Epithelial cell of umbilical artery (primary cell): ENCODE results near the gene FBXO36. TPM values are rescaled to one million over a fixed set of nuclear protein-coding genes. Genes with fewer than 3 reads are reported as not detected.

Experiments used
- total RNA-seq: library from RNA; depleted of rRNA; stranded (reverse); fragments of >200 nt; gene quantifications from 2 replicates; pipeline ENCODE4 v1.2.3, GENCODE V29; 2014

The FBXO36 gene, protein sequence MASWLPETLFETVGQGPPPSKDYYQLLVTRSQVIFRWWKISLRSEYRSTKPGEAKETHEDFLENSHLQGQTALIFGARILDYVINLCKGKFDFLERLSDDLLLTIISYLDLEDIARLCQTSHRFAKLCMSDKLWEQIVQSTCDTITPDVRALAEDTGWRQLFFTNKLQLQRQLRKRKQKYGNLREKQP
- total RNA-seq, result 1.3 and 1.7 TPM in 2 replicates

DNA sequence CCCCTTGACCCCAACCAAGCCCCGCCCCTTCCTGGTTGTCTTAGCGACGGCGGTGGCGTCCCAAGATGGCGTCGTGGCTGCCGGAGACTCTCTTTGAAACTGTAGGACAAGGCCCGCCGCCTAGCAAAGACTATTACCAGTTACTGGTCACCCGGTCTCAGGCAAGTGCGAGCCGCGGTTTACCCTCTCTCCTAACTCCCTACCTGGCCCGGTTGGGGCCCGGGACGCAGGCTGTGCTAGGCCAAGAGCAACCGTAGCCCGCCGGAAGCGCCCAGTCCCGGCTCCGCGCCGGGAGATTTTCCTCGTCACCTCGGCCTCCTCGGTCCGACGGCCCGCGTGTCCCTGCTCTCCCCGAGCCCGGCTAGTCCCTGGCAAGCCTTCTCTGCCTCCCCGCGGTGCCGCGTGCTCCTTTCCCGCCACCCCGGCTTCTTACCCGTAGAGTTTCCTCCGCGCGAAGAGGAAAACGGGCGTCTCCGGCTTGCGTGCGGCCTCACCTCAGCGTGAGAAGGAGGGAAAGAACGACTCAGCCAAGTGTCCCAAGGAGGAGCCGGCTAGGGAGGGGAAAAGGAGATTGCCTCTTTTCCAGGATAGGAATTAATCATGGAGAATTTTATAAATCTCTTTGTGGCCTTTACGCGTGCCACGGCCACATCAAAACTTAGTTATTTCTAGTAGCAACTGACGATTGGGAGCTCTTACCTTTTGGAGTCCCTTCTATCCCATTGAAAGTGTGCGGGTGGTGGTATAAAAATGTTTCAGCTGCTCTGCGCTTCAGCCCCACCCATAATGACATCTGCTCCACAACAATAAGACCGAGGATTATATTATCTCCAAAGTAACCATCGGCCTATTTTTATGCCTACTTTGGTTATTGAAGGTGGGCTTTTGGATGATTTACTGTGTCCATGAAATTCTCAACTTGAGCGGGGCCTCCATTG lies at the start of gene FBXO36:
Gene FBXO36, plus strand, starts transcription at position 55 of the 938 bp plus-strand sequence. Its CDS starts 11 bp downstream, at position 66.

DNA sequence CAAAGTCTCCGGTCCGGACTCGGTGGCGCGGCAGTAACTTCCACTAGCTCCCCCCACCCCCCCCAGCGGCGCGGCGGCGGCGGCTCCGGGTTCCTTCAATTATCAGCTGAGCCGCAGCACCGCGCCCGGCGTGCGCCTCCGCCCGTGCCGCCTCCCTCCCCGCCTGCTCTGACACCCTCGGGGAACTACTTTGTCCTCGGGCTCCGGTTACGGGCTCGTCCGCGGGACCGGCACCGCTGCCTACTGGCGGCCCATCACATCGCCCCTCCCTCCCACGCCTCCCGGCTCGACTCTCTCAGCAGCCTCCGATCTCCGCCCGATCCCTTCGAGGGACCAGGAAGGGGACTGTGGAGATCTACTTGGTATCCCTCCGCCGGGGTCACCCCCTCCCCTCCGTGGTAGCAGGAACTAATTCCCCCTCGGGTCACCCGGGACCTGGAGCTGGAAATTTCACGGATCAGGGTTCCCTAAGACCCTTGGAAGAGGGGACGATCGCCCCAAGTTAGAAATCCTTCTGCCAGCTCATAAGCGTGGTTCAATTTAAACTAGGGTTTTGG lies 333 bp upstream of the FBXO36 start, which contains the start of gene TRIP12:
Gene TRIP12, minus strand, starts transcription at position 118 of the 557 bp plus-strand sequence. CDS start 41,930 bp downstream, outside the sequence.

Other genes starting within 250 kb of the FBXO36 start
- under 0.01 TPM in 1 of 2 replicates, not detected in the other for gene DNER, start 207.9 kb upstream of the FBXO36 start, total RNA-seq
- 189 and 205 TPM in 2 replicates for gene TRIP12, start 494 bp upstream of the FBXO36 start, total RNA-seq
- 0.32 and 0.46 TPM in 2 replicates for gene SLC16A14, start 146.4 kb downstream of the FBXO36 start, total RNA-seq